SW480 (cell line): ENCODE results near the gene AADAC.
"Not testable (repeated sequence)": the region's sequence is repeated elsewhere in the genome, so short reads cannot be mapped to it uniquely, and the experiment has no call there.

Source experiments
- DNase-seq: peaks from one replicate; pipeline ENCODE4 v3.0.0-alpha.2; 2016; ENCODE audit warnings: low spot score

The AADAC gene

GRCh38 chr3:151859233-151859673, 45.3 kb downstream of the AADAC start:
- no peak for DNase-seq

GRCh38 chr3:151859905-151860304, 46.0 kb downstream of the AADAC start:
- DNase-seq: no peak

- no peak for DNase-seq
Observed at GRCh38 chr3:151863611-151864010, 49.7 kb downstream of the AADAC start.

GRCh38 chr3:151864423-151865101, 50.6 kb downstream of the AADAC start:
- DNase-seq: no peak

- DNase-seq: no peak
Observed at GRCh38 chr3:151866711-151867410, 52.9 kb downstream of the AADAC start.

- DNase-seq: no peak
Observed at GRCh38 chr3:151867666-151868065, 53.8 kb downstream of the AADAC start.

- no peak for DNase-seq
Observed at GRCh38 chr3:151869181-151869580, 55.3 kb downstream of the AADAC start.

GRCh38 chr3:151871639-151872468, 57.9 kb downstream of the AADAC start:
- DNase-seq: no peak

- no peak for DNase-seq
Observed at GRCh38 chr3:151873398-151873797, 59.5 kb downstream of the AADAC start, which contains the start of gene SUCNR1. Gene SUCNR1 (plus strand): TSS chr3:151873643. CDS start chr3:151879893, 6,250 bp downstream.

- DNase-seq: not testable (repeated sequence)
Observed at GRCh38 chr3:151874079-151874478, 60.2 kb downstream of the AADAC start.

GRCh38 chr3:151875759-151876158, 61.8 kb downstream of the AADAC start:
- DNase-seq: no peak

- DNase-seq: no peak
Observed at GRCh38 chr3:151877269-151877668, 63.4 kb downstream of the AADAC start.
